Measurements from ENCODE around the gene SYT9.

SYT9 gene

DNA sequence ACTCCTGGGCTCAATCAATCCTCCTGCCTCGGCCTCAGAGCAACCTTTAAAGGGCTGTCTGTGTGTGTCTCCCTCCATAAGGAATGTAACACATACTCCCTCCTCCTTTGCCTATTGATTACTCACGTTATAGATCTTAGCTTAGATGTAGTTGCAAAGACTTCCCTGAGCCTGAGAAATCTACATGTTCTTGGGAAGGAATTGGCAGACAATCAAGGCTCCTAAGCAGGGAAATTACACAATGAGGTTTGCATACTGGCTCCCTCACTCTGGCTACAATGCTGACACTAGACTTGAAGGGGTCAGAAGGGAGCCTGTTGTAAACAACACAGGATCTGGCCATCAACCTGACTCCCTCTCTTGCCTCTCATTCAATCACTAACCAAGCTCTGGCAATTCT is 228.4 kb downstream of the SYT9 start:
- no peak for DNase-seq

DNA sequence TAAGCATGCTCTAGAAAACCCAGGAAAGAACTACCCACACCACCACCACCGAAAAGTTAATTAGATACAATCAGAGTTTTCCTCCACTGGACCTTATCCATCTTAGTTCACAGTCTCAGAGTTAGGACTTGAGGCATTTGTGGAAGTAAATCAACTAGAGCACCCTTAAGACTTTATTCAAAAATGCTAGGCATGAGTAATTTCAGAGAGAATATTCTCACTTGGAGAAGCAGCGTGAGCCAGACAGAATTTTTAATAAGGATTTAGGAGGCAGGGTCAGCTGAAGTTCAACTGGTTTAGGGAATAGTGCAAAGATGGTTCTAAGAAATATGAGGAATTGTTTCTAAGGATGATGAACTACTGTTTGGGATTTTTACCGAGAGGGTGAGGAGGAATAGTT is 232.4 kb downstream of the SYT9 start:
- no peak for DNase-seq

DNA sequence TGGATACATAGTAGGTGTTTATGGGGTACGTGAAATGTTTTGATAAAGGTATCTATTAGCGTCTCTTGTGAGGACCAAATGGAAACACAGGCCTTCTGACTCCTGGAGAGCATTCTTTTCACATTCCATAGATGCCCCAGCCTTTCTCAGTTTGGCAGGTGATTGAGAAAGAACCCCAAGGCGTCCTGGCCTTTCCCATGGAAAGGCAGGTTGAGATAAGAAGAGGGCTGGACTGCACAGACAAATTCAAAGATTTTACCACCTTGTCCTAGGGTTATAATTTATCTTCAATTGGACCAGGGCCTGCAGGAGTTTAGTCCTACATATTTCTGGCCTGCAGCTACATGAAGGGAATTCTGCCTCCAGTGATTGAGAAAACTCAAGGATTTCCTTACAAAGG is 232.9 kb downstream of the SYT9 start:
- no peak for DNase-seq

DNA sequence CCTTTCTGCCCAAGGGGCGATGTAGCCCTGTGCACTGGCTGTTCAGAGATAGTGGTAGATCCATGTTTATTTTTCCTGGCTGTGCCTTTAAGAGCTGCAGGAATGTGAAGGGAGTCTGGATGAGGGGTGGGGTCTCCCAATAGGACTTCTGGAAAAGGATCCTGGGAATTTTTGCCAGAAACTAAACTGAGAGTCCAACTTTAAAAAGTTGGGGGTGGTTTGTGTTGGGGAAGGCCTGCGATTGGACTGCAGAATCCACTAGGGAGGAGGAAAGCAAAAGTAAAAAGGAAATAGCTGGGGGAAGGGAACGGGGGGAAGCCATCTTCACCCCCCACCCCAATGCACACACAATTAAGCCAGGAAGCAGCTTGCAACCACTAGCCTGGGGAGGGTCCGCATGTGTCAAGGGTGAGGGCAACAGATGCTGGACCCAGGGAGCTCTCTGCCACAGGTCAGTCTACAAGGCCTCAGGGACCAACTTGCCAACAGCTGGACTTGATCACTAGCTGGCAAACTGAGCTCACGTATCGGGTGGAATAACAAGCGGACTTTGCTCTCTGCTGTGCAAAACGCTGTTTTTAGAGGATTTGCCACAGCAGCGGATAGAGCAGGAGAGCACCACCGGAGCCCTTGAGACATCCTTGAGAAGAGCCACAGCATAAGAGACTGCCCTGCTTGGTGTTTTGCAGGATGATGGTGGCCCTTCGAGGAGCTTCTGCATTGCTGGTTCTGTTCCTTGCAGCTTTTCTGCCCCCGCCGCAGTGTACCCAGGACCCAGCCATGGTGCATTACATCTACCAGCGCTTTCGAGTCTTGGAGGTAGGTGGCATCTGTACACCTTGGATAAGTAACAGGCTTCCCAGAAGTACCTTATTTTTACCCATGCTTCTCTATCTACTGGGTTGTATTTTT is 233.7 kb downstream of the SYT9 start, which contains the start of gene OLFML1:
TSS of gene OLFML1 (plus strand) at position 321 of the 912 bp plus-strand sequence. CDS start at position 691, 370 bp downstream.
- no peak for DNase-seq

DNA sequence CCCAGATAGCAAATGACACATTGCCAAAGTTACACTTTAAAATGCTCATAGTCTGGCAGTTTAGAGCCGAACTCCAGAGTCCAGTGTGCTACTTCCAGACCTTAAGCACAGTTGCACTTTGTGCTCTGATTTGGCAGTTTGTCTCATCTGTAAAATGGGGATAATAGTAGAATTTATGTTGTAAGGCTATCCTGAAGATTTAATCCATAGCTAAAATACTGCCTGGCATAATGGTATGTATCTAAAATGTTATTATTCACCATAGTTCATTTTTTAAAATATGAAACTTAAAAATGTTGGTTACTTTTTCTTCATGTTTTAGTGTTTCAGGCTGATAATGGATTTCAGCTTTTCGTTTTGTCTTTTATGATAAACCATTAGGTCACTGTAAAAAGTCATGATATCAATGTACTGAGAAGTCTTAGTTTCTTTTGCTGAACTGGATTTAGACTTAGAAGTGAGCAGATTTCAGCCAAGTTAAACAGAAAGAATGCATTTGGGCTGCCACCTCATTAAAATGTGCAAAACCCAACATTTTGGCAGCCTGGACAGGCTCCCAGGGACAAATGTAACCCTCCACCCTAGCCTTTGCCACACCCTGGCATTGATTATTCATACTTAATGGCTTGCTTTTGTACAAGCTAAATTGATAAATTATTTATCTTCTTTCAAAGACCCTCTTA is 234.5 kb downstream of the SYT9 start:
- no peak for DNase-seq

DNA sequence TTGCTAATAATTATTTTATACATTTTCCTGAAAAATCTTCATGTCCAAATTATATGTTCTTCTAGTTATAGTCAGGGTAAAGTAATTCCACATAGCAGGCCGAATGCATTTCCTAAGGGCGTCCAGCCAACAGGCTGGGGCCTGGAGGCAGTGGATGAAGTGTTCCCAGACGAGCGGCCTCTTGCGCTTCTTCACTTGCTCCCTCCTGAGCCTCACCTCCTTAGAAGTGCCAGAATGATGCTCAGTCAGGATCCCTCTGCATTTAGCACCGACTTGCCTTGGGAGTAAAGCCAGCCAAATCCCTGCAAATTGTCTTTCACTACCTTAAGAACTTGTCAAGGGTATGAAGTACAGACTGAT is 235.1 kb downstream of the SYT9 start:
- DNase-seq = no peak

DNA sequence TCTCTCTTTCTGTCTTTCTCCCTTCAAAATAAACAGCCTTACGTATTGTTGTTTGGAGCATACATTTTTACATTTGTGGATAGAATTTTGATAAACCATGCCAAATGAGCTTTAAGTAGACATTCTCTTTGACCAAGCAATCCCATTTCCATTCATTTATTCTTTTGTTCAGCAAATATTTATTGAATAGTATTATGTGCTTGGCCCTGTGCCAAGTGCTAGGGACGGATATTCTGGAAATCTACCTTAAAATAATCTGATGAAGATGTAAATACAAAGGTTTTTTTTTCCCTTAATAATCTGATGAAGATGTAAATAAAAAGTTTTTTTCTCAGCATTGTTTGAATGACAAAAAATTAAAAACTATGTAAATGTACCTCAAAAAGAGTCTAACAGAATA is 235.7 kb downstream of the SYT9 start:
- DNase-seq = no peak

DNA sequence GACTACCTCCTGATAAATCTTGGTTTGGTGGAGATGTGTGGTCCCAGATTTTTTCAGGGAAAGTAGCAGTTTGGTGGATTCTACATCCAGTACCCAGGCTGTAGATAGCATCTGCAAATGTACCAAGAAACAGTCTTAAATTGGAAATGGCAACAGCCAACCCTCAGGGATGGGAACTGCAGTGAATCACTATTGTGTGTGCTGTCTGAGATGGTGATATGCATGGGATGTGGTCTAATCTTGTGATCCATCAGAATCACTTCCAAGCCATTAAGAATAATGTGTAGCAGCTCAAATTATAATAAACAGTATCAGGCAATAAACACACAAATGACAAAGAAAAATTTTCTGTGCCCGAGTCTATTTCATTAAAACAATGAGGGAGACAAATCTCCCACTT is 237.0 kb downstream of the SYT9 start:
- DNase-seq = no peak

DNA sequence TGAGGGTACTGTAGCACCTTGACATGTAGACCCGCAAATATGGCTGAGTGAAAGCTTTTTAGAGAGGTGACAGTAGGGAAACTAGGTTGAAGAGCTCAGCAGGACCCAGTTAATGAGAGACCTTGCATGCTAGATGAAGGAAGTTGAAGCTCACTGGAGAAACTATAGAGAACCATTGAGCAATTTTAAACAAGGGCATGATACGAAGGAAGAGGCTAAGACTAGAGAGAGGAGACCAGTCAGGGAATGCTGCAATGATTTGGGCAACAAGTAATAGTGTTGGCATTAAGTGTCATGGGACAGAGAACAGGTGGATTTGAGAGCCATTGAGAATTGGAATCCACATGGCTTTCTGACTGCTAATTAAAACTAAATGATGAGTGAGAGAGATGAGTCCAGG is 237.7 kb downstream of the SYT9 start:
- no peak for DNase-seq

DNA sequence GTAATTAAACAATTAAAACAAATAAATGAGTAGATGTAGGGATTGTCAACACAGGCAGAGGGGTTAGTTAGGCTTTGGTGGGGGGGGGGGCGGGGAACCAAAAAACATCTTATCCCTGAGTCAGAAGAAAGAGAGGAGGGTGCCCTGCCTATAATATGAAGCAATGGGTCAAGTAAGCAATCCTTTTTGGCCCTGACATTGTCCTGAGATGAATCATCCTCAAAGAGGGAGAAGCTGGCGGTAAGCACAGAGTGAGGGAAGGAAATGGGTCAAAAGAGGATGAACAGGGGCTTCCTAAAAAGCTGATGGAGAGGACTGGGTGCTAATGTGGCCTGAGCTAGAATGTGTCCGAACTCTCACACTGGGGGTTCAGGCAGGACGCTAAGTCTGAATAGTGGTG is 238.3 kb downstream of the SYT9 start:
- DNase-seq = no peak

DNA sequence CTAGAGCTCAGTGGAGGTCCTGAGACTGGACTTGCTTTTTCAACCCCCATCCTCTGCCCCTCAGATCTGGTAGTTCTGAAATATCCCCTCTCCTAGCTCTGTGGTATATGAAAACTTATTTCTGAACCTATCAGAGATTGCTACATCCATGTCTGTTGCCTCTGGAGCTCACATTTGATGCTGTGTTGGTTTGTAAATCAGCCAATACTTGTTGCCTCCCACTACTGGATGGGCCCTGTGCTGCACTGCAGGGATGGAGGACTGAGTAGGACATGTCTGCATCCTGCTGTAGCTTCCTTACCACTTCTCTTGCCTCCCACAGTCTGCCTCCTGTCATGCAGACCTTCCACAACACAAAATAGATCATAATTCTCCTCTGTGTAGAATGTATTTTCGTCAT is 238.8 kb downstream of the SYT9 start:
- DNase-seq = no peak

DNA sequence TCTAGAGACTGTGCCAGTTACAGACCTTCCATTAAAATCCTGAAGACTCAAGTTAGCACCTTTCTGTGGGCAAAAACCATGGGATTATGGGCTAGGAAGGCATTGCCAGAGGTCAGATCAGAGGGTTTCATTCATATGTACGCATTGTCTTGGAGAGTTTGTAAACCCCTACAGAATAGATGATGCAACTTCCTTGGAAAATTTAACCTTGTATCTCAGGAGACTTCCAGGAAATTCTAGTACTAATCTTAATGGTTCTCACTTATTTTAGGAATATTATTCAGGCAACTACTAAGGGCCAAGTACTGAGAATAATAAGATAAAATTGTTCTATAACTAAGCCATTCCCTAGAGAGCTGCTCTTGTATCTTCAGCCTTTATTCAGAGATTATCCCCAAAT is 240.5 kb downstream of the SYT9 start:
- DNase-seq = no peak

DNA sequence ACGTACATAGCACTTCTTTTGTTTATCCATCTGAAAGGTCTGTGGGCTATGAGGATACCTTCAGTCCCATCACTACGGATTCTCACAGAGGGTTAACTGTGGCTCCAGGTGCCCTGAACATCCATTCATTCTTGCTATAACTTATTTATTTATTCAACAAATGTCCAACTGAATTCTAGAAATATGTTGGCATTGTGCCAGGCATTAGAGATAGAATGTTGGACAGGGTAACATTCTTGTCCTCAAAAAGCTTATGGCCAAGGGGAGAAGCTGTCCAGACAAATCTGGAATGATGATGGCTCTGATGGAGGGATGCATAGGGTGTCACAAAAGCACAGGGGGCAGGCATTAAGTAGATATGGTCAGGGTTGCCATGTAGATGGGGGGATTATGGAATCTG is 242.0 kb downstream of the SYT9 start:
- DNase-seq = no peak

DNA sequence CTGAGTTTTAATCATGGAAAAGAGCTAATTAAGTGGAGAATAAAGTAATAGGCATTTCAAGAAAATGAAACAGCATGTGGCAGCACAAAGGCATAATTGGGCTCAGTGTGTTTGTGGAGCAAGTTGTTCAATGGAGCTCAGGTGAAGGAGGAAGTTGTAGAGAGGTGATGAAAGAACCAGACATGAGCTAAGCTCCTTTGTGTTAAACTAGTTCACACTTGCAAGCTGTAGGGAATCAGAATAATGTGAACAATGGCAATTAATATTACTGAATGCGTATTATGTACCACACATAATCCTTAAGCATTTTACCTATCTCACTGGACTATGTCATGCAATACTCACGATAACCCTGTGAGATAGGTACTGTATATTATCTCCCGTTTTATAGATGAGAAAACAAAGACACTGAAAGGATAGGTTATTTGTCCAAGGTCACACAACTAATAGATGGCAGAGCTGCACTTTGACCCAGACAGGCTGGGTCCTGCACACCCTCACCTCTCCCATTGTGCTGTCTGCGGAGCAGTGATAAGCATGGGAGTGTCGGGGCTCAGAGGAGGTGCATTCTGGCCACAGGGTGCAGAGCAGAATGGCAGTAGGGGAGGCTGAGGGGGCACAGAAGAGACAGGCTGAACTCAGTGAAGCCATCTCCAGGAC is 242.5 kb downstream of the SYT9 start:
- DNase-seq = no peak

DNA sequence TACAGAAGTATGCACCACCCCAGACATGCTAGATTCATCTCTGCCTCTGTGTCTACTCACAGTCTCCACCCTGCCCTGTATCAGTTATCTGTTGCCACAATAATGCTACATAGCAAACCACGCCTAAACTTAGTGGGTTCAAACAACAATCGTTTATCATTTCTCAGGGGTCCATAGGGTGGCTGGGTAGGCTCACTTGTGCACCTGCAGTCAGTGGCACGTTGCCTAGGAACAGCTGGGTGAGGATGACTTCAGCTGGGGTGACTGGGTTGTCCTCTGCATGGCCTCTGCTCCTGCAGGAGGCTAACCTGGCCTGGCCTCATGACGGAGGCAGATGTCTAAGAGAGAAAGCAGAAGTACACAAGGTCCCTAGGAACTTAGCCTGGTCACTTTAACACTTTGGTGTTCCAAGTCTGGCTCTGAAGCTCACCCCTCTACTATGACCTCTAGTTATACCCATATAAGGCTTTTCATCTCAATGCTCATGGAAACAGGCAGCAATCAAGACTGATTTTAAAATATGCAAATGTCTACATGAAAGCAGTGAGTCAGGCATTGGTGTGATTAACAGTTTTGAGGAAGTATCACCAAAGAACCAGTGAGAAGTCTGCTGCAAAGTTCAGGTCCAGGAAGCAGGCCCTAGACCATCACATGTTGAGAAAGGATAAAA is 244.3 kb downstream of the SYT9 start:
- DNase-seq = no peak

DNA sequence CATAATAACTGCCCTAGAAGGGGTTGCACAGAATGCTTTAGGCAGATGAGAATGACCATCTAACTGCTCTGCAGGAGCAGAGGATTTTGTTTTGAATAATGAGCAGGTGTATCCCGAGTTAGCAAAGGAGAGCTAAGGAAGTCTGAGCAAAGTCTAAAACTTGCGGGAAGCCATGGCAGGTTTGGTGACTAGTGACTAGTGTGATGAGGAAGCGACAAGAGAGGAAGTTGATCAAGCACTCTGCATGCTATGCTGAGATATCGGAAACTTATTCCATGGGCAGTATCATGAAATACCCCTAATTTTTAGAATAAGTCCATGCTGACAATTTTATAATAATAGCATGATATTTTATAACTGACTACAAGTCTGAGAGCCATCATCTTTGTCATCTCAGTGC is 246.5 kb downstream of the SYT9 start:
- DNase-seq = no peak

DNA sequence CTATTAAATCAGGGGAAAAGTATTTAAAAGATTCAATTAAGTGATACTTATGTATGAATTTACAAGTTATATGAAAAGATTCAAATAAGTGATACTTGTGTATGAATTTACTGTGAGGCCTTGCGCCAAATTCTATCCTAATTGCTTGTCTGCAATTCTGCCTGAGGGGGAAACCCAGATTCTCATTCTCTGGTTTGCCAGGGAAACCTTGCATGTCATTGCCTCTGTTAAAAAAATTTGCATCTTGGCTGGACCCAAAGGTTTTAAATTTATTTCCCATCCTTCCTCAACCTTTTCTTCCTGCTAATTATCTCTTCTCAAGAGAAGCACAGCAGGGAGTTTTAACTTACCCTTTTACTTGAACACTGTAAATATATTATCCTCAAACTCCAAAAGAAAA is 247.4 kb downstream of the SYT9 start:
- DNase-seq = no peak

DNA sequence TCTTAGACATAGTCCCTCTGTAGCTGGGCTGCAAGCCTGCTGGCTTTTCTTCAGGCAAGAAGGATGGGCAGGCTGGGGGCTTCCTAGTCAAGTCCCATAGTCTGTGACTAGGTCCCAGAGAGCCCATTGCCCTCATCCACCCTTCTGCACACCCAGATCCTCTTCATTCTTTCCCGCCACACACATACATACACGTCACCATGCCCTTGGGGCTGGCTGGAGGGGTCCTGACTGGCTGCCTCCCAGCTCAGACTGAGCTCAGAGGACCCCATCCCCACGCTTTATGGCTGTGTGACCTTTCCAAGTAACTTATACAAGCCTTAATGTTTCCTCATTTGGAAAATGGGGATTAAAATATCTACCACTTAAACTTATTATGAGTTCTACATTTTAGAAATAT is 248.5 kb downstream of the SYT9 start:
- DNase-seq = no peak

DNA sequence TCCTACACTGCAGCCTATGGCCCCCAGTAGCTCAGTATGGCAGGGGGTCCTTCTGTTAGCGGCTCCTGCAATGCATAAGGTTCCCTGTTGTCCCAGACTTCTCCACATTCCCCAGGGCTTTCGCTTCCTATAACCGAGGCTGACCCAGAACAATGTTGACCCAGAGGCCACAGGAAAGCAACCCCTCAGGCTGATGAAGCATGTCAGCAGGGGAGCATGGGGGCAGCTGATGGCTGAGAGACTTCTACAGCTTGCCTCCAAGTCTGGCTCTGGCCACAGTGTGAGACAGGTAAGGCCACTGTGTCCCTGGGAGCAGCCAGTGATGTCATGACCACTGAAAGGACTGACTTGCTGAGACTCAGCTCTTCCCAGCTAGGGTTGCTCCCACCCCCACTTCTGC is 249.5 kb downstream of the SYT9 start:
- DNase-seq = no peak

DNA sequence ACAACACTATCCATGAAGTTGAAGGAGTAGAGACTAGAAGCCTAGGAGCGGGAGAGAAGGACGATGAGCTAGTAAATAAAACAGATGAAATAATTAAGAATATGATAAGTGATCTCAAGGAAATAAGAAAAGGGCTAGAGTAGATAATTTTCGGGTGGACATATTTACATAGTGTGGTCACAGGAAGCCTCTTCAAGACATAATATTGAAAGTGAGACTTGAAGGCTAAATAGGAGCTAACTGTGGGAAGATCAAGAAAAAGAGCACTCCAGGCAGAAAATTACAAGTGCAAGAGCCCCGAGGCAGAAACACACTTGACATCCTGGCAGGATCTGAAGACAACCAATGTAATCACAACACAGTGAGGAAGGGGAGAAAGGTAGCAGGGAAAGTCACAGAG is 250.2 kb downstream of the SYT9 start:
- DNase-seq = no peak

DNA sequence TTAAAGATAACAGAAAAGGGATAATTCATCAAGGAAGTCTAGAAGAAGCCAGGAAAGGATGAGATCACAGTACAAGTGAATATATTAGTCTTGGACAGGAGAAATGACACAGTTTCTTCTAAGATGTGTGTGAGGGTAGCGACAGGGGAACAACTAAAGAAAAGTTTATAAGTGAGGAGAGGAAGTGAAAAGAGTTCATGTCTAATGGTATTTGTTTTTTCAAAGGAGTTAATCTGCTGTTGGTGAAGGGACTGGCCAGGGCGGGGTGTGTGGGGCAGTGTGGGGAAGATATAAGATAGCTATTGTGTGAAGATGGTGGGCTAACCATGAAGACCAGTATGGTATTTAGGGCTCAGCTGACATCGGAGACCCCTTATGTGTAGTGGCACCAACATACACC is 254.5 kb downstream of the SYT9 start:
- DNase-seq = no peak

DNA sequence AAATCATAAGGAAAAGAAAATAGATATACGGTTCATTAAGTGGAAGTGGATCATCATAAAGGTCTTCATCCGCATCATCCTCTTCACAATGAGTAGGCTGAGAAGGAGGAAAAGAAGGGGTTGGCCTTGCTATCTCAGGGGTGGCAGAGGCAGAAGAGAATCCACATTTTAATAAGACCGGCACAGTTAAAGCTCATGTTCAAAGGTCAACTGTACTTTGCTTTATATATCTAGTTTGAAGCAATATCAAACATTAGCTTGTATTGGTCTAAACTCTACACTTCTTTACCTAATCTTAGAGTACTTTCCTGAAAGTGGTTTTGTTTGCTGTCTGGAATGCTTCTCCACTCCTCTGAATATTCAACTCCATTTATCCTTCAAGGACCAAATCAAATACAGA is 256.4 kb downstream of the SYT9 start:
- no peak for DNase-seq

DNA sequence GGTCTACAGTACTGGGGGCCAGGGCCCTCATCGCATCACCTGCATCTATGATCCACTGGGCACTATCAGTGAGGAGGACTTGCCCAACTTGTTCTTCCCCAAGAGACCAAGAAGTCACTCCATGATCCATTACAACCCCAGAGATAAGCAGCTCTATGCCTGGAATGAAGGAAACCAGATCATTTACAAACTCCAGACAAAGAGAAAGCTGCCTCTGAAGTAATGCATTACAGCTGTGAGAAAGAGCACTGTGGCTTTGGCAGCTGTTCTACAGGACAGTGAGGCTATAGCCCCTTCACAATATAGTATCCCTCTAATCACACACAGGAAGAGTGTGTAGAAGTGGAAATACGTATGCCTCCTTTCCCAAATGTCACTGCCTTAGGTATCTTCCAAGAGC is 258.3 kb downstream of the SYT9 start:
- no peak for DNase-seq
